AG08396 (cell line): ENCODE measurements around the gene D2HGDH.
"Not testable (repeated sequence)": the region's sequence is repeated elsewhere in the genome, so short reads cannot be mapped to it uniquely, and the experiment has no call there.

ENCODE experiments used
- DNase-seq: peaks from one replicate; pipeline ENCODE4 v3.0.0; 2012; ENCODE audit warnings: low spot score, mixed read lengths

The D2HGDH gene

DNA sequence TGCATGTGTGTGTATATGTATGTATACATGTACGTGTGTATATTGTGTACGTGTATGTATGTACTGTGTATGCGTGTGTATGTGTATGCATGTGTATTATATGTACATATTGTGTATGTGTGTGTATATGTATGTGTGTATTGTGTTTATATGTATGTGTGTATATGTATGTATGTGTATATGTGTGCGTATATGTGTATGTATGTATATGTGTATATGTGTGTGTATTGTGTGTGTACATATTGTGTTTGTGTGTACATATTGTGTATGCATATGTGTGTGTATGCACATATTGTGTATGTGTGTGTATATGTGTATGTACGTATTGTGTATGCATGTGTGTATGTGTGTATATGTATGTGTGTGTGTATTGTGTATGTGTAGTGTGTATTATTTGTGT lies 59.0 kb downstream of the D2HGDH start:
- DNase-seq = no peak

DNA sequence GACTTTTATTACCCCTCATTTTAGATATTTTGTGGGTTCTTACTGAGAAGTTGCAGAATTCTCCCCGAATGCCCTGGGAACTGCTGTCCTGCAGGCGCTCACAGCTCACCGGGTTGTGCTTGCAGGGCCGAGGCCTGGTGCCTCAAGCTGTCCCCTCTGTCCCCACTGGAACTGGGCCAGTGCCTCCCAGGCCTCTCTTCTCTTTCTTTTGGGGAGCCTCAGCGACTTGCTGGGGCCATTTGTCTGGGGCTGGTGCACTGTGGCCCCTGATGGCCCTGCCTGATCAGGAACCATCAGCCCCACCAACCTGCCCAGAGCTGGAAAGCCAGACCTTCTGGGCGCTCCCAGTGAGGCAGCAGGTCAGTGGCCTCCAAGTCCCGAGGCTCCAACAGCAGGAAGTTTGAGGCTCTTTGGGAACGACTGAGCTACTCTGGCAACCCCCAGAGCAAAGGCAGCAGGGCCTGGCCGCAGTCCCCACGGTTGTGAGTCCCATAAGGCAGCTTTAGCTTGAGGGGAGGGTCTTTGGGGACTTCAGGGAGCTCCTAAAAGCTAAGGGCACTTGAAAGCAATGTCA lies 59.9 kb downstream of the D2HGDH start:
- no peak for DNase-seq

DNA sequence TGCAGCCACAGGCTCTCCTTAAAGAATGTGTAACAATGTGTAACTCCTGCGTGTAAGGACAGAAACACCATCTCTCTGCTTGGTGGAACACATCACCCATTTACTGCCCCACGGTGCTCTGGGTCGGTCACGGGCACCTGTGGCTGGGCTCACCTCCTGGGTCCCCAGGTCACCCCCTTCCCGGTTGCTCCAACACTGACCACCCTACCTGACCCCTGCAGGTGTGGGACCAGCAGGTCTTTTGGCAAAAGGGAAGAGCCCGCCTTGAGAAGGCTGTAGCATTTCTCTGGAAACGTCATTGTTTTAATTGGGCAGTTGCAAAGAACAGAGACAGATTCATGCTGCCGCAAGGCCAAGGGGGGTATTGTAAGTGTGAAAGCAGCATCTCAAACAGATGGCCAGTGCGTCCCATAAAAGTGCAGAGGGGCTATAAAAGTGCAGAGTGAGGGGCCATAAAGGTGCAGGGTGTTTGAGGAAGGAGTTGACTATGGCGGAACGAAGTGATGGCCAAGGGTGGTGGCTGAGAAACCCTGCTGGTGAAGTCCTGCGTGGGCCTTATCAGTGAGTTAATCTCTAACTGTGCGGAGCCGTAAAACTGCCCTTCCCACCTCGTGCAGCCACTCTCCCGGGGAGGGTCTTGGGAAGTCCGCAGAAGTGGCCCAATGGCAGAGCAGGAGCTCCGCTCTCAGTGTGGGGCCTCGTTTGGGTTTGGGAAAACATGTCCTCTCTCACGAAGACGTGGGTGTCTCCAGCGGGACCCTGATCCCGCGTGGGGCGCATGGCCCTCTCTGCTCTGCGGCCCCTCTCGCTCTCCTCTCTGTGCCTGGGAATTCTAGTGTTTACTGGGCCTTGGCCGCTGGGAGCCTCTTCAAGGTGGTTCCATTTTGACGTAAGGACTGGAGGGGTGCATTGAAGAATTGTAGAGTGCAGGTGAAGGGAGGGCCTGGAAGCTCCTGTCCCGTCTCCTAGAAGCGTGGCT lies 60.9 kb downstream of the D2HGDH start:
- DNase-seq = no peak

DNA sequence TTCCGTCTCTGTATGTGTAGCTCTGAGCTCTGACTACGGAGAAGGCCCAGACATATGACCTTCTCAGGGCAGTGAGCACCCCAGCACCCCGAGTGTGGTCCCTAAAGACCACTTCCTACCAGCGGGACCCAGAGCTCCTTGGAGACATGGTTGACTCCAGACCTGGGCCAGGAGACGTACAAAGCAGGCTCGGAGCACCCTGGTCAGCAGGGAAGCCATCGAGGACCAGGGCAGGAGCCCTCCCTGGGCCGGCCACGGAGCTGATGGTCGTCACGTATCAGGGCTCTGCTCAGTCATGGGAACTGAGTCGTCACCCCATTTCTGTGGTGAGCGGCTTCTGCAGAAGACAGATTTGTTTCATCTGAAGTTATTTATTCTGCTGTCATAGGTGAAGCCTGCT lies 61.8 kb downstream of the D2HGDH start:
- DNase-seq = no peak

DNA sequence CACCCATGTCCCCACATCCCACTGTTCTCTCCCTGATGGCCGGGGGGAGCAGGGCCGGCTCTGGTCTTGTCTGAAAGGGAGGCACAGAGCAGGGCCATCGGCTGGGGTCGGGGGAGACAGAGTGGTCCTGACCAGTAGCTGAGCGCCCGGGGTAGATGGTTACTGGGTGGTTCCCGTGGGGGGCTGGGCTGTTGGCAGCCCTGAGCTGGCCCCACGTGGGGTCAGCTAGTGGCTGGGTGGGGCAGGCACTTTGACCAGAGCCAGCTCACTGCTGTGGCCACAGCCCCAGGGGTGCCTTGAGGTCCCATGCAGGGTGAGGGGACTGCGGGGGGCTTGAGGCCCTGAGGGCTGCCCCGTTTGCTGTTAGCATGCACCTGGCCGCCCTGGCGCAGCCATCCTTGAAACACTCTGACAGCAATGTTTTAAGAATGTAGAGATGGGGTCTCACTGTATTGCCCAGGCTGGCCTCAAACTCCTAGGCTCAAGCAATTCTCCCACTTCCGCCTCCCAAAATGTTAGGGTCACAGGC lies 62.2 kb downstream of the D2HGDH start:
- no peak for DNase-seq

DNA sequence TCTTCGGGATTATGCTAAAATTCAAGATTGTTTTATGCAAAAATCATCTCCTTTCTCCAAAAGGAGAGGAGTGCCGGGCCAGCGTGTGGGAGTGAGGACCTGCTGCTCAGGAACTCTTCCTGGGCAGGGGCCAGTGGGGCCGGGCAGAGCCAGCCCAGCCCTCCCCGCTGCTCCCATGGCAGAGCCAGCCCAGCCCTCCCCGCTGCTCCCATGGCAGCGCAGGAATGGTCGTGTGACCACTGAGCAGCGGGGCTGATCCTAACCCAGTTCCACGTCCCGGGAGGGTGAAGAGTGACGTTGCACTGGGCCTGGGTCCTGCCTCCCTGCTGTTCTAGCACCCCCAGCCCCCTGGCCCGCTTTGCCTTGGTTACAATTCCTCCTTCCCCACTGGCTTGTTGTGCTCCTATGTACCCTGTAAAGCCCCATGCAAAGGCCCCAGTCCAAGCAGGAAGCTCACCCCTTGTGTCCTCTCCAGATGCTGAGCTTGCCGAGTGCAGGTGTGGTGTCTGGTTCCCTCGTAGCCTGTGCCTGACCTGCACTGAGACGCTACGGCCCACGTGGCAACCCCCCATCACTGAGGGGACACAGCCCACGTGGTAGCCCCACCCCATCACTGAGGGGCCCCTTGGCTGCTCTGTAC lies 63.1 kb downstream of the D2HGDH start:
- no peak for DNase-seq

DNA sequence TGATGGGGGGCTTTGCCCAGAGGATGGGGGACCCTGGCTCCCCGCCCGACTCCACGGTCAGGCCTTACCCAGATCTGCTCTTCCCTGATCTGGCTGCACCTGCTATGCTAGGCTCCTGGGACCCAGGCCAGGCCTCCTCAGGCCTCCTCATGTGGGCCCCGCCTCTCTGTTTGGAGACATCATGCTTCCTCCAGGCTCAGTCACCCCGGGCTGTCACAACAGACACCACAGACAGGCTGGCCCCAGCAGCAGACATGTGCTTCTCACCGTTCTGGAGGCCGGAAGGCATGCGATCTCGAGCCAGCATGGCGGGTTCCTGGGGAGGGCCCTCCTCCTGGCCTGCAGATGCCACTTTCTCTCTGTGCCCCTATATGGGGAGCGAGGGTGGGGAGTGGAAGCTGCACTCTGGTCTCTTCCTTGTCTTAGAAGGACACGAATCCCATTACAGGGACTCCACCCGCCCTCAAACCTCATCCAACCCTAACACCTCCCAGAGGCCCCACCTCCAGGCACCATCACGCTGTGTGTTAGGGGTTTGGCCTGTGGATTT lies 63.7 kb downstream of the D2HGDH start:
- peak; percentile 16 for DNase-seq

DNA sequence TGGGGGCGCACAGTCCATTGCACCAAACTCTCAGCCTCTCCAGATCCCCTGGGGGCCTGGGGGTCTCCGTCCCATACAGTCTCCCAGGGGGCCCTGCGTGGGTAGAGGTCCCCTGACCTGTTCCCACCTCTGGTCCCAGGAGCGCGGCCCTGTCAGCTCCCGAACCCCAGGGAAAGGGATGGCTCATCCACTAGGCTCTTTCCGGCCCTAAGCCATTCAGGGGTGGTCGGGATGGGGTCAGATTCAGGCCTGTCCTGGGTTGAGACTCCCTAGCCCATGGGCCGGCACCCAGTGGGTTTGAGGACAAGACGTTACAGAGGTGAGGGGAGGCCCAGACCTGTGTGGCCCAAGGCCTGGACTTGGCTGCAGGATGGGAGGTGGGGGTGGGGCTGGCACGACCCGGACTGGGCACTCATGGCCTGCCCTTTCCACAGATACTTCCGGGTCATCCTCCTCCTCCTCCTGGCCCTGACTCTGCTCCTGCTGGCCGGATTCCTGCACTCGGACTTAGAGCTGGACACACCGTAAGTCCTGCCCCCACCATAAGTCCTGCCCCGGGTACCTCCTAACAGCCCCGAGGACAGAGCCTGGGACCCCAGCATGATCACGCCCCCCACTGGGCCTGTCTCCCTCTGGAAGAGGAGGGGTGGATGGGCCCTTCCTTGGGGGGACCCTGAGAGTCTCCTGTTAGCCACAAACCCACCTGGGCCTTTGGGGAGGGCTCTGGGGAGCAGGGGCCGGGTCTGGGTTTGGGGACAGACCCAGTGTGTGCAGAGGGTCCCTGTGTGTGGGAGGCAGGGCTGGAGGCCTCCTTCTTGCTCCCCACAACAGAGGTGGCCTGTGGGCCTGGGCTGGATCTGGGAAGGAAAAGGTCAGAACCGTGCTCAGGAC lies 64.4 kb downstream of the D2HGDH start:
- DNase-seq = no peak

DNA sequence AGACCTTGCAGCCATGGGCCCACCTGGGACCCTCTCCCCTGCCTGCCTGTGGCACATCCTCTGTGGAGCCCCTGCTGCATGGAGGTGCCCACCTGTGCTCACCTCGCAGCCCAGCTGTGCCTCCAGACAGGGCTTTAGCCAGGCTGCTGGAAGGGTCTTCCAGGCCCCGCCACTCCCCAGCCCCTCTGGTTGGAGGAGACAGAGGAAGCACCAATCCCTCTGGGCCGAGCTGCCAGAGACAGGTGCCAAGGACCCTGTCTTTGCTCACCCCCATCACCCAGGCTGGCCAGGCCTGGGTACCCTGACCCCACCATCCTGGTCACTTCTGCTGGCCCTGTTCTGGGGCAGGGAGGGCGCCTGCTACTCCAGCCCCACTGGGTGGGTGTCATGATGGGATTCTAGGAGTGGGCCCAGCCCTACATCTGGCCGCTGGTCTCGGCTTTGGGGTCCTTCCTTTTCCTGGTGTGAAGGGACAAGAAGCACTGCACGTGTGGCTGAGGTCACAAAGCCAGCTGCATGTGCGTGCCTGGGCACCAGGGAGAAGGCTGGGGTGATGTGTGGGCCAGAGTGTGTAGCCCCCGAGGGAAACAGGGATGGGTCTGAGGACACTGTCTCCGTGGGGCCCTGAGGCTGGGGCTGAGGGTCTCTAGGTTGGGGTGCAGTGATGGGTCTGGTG lies 65.2 kb downstream of the D2HGDH start:
- DNase-seq = no peak

DNA sequence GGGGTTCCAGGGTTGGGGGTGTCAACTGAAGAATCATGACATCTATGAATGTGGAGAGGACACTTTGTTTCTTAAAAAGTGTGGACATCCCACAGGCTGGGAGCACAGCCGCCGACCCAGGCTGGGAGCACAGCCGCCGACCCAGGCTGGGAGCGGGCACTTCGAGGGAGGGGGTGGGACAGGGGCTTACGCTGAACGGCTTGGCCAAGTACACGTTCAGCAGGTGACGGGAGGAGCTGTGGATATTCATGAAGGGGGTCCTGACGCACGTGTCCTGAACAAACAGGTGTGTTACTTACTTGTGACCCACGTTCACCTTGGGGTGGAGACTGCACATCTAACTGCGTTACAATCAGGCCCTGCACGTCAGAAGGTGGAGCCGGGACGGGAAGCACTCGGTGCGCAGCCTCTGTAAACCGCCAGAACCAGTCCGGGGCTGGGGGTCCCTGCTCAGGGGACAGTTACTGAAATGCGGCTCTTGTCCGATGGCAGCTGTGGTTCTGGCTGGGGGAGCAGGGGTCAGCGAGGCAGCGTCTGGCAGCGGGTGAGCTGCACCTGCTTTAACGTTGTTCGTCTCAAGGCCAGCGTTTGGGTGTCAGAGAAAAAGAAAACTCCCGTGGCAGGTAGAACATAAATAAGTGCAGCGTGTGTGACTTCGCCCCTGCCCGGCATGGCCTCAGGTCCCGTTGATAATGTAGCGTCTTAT lies 65.9 kb downstream of the D2HGDH start:
- not testable (repeated sequence) for DNase-seq

DNA sequence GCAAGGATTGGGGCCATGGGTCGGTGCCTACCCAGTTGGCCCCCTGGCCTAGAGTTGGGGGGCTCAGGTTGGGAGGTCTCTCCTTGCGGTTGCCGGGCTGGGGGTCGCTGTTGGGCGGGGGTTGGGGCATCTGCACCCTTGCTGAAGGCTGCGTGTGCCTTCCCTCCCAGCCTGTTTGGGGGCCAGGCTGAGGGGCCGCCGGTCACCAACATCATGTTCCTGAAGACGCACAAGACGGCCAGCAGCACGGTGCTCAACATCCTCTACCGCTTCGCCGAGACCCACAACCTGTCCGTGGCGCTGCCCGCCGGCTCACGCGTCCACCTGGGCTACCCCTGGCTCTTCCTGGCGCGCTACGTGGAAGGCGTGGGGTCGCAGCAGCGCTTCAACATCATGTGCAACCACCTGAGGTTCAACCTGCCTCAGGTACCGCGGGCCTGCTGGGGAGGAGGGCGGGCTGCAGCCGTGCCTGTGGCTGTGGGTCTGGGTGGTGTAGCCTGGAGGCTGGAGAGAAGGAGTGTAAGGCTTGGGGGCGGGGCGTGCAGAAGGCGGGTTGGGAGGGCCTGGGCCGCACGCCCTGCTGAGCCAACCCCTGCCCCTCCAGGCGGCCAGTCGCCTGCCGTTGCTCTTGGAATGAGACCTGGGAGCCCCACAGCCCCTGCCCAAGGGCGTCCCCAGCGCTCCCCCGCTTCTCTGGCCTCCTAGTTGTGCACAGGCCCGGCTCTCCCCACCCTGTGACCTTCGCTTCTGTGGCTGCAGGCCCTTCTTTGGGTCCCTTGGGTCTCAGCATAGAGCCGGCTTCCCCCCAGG lies 67.4 kb downstream of the D2HGDH start:
- DNase-seq = no peak

DNA sequence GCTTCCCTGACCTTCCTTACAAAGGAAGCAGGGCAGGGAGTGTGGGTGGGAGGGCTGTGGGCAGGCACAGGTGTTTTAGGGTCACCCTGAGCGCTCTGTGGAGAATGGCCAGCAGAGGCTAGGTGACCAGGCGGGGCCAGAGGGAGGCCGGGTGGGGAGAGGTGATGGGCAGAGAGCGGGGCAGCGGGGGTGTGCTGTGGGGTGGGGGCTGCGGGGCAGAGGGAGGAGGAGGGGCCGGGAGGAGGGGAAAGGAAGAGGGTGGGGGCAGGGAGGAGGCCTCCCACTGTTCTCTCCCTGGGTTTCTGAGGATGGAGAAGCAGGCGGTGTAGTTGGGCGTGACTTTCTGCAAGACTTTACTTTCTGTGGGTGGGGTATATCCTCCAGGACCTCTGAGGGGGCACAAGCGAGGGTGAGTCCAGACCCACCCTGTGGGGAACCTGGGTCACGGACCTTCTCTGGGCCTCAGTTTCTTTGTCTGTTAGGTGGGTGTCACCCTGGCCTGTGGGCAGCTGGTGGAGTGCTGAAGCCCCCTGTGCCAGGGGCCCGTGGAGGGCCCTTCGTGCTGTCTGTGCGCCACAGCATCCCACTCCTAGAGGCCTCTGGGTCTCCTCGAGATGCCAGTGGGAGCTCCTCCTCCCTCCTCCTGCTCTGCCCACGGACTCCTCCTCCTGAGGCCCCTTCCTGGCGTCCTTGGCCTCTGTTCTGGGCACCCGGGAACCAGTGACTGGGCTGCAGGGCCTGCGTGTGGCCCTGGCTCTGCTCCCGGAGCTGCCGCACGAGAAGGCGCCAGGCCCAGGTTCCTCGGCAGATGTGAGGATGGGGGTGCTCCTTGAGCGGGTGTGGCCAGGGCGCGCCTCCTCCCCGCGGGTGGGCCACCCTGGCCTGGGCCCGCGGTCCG lies 68.2 kb downstream of the D2HGDH start:
- DNase-seq = no peak

DNA sequence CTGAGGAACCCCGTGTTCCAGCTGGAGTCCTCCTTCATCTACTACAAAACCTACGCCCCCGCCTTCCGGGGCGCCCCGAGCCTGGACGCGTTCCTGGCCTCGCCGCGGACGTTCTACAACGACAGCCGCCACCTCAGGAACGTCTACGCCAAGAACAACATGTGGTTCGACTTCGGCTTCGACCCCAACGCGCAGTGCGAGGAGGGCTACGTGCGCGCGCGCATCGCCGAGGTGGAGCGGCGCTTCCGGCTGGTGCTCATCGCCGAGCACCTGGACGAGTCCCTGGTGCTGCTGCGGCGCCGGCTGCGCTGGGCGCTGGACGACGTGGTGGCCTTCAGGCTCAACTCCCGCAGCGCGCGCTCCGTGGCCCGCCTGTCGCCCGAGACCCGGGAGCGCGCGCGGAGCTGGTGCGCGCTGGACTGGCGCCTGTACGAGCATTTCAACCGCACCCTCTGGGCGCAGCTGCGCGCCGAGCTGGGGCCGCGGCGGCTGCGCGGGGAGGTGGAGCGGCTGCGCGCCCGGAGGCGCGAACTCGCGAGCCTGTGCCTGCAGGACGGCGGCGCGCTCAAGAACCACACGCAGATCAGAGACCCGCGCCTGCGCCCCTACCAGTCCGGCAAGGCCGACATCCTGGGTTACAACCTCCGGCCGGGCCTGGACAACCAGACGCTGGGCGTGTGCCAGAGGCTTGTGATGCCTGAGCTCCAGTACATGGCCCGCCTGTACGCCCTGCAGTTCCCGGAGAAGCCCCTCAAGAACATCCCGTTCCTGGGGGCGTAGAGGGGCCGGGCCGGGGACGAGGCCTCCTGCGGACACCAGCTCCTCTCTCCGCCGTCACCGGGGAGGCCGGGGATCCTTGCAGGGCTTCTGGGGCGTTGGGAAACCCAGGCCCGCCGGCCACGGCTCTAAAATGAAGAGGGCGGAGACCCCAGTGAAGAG lies 69.2 kb downstream of the D2HGDH start:
- DNase-seq = peak; percentile 74

DNA sequence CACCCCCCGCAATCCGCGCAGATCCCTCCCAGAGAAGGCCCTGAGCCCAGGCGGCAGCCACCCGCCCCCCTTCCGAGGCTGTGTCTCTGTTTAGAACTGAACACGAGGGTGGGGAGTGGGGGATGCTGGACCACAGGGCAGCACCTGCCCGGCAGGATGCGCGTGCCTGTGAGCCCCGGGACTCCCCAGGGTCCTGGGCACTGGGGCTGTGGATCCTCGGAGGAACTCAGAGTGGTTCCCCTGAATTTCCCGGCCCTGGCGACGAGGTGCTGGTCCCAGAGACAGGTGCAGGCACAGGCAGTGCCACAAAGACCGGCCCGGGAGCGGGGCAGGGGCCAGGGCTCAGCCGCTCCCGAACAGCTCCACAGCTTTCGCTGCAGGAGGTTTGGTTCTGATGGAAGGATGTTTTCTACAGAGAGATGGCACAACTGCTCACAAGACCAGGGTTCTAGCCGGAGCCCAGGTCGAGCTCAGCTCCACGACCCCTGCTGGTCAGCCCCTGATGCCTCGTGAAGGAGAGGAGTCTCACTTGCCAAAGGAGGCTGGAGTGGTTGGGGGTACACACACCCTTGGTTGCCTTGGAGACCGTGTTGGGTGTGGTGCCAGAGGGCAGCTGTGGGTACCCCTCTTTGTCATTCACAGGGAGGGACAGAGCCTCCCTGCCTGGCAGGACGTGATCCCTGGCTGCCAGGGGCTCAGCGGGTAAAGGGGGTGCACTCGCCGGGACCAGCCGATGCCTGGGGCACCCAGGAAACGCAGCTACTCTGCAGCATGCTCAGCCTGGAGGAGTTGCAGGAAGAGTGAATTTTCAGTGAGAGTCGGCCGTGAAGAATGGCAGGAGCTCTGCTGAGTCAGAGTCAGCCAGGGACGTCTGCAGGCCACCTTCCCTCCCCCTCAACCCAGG lies 70.1 kb downstream of the D2HGDH start:
- DNase-seq = peak; percentile 33

DNA sequence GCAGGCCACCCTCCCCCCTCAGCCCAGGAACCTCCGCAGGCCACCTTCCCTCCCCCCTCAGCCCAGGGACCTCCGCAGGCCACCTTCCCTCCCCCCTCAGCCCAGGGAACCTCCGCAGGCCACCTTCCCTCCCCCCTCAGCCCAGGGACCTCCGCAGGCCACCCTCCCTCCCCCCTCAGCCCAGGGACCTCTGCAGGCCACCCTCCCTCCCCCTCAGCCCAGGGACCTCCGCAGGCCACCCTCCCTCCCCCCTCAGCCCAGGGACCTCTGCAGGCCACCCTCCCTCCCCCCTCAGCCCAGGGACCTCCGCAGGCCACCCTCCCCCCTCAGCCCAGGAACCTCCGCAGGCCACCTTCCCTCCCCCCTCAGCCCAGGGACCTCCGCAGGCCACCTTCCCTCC lies 71.8 kb downstream of the D2HGDH start:
- not testable (repeated sequence) for DNase-seq
